DOHH2 (cell line): ENCODE data around the gene DUSP1.

Source experiments
- H3F3A ChIP-seq: fragments of 200-600 bp; sonication (generic), shearing (Covaris generic); 2 replicates; pipeline ENCODE4 v1.6.0; 2016; ENCODE audit warnings: antibody characterized with exemption, mild to moderate bottlenecking; ENCODE audit not compliant: control insufficient read depth, insufficient read depth
- H3K27ac ChIP-seq: fragments of 200-600 bp; sonication (generic); 2 replicates; pipeline ENCODE4 v1.5.1; 2014; ENCODE audit warnings: low read depth, mild to moderate bottlenecking, low read length, moderate library complexity
- H3K27me3 ChIP-seq: fragments of 200-600 bp; sonication (generic); 2 replicates; pipeline ENCODE4 v1.6.1; 2014; ENCODE audit warnings: mild to moderate bottlenecking, low read length, mixed read lengths; ENCODE audit not compliant: control insufficient read depth
- H3K36me3 ChIP-seq: fragments of 200-600 bp; sonication (generic); 2 replicates; pipeline ENCODE4 v1.6.1; 2014; ENCODE audit warnings: mild to moderate bottlenecking, low read length, moderate library complexity, mixed read lengths; ENCODE audit not compliant: control insufficient read depth
- H3K4me1 ChIP-seq: fragments of 200-600 bp; sonication (generic); 2 replicates; pipeline ENCODE4 v1.6.1; 2014; ENCODE audit warnings: mild to moderate bottlenecking, low read length, mixed read lengths; ENCODE audit not compliant: control insufficient read depth
- H3K4me2 ChIP-seq: fragments of 200-600 bp; sonication (generic); 2 replicates; pipeline ENCODE4 v1.6.0; 2014; ENCODE audit warnings: mild to moderate bottlenecking, low read length, moderate library complexity
- H3K4me3 ChIP-seq: fragments of 200-600 bp; sonication (generic); 2 replicates; pipeline ENCODE4 v1.5.1; 2014; ENCODE audit warnings: mild to moderate bottlenecking, low read length, mixed read lengths
- H3K79me2 ChIP-seq: fragments of 200-600 bp; sonication (generic); 2 replicates; pipeline ENCODE4 v1.6.1; 2014; ENCODE audit warnings: mild to moderate bottlenecking, low read length, mixed read lengths; ENCODE audit not compliant: control insufficient read depth
- H3K9me2 ChIP-seq: fragments of 200-600 bp; sonication (generic); replicated peaks from 2 replicates; pipeline ENCODE4 v1.6.1; 2014; ENCODE audit warnings: mild to moderate bottlenecking, low read length, mixed read lengths; ENCODE audit not compliant: control insufficient read depth
- H3K9me3 ChIP-seq: fragments of 200-600 bp; sonication (generic); 2 replicates; pipeline ENCODE4 v1.6.1; 2014; ENCODE audit warnings: antibody characterized with exemption, low read length, mixed read lengths; ENCODE audit not compliant: control insufficient read depth, insufficient read depth
- H4K20me1 ChIP-seq: fragments of 200-600 bp; sonication (generic); 2 replicates; pipeline ENCODE4 v1.6.0; 2014; ENCODE audit warnings: low read depth, mild to moderate bottlenecking, antibody characterized with exemption, low read length, moderate library complexity; ENCODE audit not compliant: control insufficient read depth, insufficient read depth
- EZH2phosphoT487 ChIP-seq: fragments of 200-600 bp; sonication (generic); IDR thresholded peaks from 2 replicates; pipeline ENCODE4 v1.6.1; 2017; ENCODE audit warnings: borderline replicate concordance, mild to moderate bottlenecking, antibody characterized with exemption, low read length, moderate library complexity, mixed read lengths
- TF ChIP-seq, protein P1 (sequence below): fragments of 200-600 bp; sonication (generic); IDR thresholded peaks from one replicate; pipeline ENCODE4 v1.5.1; 2014; ENCODE audit warnings: antibody characterized with exemption, mild to moderate bottlenecking, low read depth, low read length; ENCODE audit not compliant: poor library complexity, severe bottlenecking

DUSP1 gene

GRCh38 chr5:172760959-172761358, 10.0 kb downstream of the DUSP1 start:
- Histone ChIP-seq H3K4me2 (no peak overlapping the region), H3F3A (no peaks in the 10 kb centered on the region), H3K4me3 (no peak overlapping the region), H3K27ac (no peak overlapping the region), H3K9me3 (no peaks in the 10 kb centered on the region), H3K36me3 (no peaks in the 10 kb centered on the region), H4K20me1 (no peaks in the 10 kb centered on the region), H3K9me2 (no peaks in the 10 kb centered on the region), H3K27me3 (peaks cover 7% of the 10 kb centered on the region; the same call in 1 of the 2 replicates), H3K4me1 (peaks cover 15% of the 10 kb centered on the region), H3K79me2 (no peaks in the 10 kb centered on the region)
- TF ChIP-seq, protein P1, sequence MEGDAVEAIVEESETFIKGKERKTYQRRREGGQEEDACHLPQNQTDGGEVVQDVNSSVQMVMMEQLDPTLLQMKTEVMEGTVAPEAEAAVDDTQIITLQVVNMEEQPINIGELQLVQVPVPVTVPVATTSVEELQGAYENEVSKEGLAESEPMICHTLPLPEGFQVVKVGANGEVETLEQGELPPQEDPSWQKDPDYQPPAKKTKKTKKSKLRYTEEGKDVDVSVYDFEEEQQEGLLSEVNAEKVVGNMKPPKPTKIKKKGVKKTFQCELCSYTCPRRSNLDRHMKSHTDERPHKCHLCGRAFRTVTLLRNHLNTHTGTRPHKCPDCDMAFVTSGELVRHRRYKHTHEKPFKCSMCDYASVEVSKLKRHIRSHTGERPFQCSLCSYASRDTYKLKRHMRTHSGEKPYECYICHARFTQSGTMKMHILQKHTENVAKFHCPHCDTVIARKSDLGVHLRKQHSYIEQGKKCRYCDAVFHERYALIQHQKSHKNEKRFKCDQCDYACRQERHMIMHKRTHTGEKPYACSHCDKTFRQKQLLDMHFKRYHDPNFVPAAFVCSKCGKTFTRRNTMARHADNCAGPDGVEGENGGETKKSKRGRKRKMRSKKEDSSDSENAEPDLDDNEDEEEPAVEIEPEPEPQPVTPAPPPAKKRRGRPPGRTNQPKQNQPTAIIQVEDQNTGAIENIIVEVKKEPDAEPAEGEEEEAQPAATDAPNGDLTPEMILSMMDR: no peak
- TF ChIP-seq EZH2phosphoT487: no peak

DNA sequence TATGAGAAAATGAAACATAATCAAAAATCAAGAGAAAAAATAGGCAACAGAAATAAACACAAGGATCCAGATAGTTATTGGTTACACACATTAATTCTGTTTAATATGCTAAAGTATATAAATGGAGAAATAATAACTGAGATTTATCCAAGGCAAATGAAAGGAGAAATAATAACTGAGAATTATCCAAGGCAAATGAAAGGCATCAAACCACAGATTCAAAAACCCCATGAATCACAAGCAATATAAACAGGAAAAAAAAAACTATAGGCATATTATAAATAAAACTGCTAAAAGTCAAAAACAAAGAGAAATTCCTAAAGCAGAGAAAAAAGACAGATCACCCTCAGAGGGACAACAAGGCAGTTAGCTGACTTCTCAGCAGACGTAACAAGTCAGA, 10.9 kb downstream of the DUSP1 start:
- TF ChIP-seq, protein P1: no peak
- TF ChIP-seq EZH2phosphoT487: no peak
- Histone ChIP-seq H3K27me3 (peaks cover 7% of the 10 kb centered on the region; the same call in 1 of the 2 replicates), H3K79me2 (no peaks in the 10 kb centered on the region), H3F3A (no peaks in the 10 kb centered on the region), H3K36me3 (no peaks in the 10 kb centered on the region), H3K4me1 (peaks cover 8% of the 10 kb centered on the region), H3K9me3 (no peaks in the 10 kb centered on the region), H4K20me1 (no peaks in the 10 kb centered on the region), H3K4me3 (no peak overlapping the region), H3K9me2 (no peaks in the 10 kb centered on the region), H3K4me2 (no peak overlapping the region), H3K27ac (no peak overlapping the region)

DNA sequence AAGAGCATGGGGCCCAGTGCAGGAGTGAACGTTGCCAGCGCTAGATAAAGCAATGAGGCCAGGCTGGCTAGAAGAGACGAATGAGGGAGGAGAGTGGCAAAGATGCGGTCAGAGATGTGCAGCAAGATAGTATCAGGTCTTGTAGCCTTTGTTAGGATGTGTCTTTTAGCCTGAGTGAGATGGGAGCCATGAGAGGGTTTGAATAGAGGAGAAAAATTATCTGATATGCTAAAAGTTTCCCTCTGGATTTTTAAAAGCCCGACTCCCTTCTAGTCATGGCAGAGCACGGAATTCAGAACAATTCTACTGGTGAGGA, 12.2 kb downstream of the DUSP1 start:
- Histone ChIP-seq H3K4me2 (no peak overlapping the region), H3K4me1 (no peaks in the 10 kb centered on the region), H3K9me2 (no peaks in the 10 kb centered on the region), H3K4me3 (no peak overlapping the region), H3K27ac (no peak overlapping the region), H3K27me3 (peaks cover 7% of the 10 kb centered on the region; the same call in 1 of the 2 replicates), H3F3A (no peaks in the 10 kb centered on the region), H4K20me1 (no peaks in the 10 kb centered on the region), H3K79me2 (no peaks in the 10 kb centered on the region), H3K36me3 (no peaks in the 10 kb centered on the region), H3K9me3 (no peaks in the 10 kb centered on the region)
- TF ChIP-seq, protein P1: no peak
- no peak for TF ChIP-seq EZH2phosphoT487
